Fibroblast of lung (primary cell): ENCODE data around the gene PLCH2. TPM values are rescaled to one million over a fixed set of nuclear protein-coding genes. Genes with fewer than 3 reads are reported as not detected.

Source experiments
- DNase-seq, 2 donors: peaks; one replicate each; pipeline versions ENCODE4 v3.0.0 to v3.0.0-alpha.2; 2010; ENCODE audit warnings: low read depth in 2 of 2
- H2AFZ ChIP-seq: 2 replicates; pipeline ENCODE4 v1.5.1; 2012; ENCODE audit warnings: low read length, control low read depth, inconsistent platforms
- H3K27ac ChIP-seq: 2 replicates; pipeline ENCODE4 v1.5.1; 2011; ENCODE audit warnings: low read length, control low read depth; ENCODE audit not compliant: insufficient read depth
- H3K27me3 ChIP-seq: 2 replicates; pipeline ENCODE4 v1.5.1; 2011; ENCODE audit warnings: mild to moderate bottlenecking, low read length; ENCODE audit not compliant: control insufficient read depth, insufficient read depth
- H3K36me3 ChIP-seq: 2 replicates; pipeline ENCODE4 v1.5.1; 2011; ENCODE audit warnings: low read length; ENCODE audit not compliant: control insufficient read depth, insufficient read depth
- H3K4me1 ChIP-seq: 2 replicates; pipeline ENCODE4 v1.5.1; 2011; ENCODE audit warnings: low read length; ENCODE audit not compliant: control insufficient read depth, insufficient read depth; ENCODE audit errors: extremely low read depth
- H3K4me2 ChIP-seq: 2 replicates; pipeline ENCODE4 v1.5.1; 2011; ENCODE audit warnings: low read length, control low read depth; ENCODE audit not compliant: insufficient read depth; ENCODE audit errors: extremely low read depth
- H3K4me3 ChIP-seq, 4 experiments: fragments of 200-600 bp in 1 of 4; sonication (generic) in 1 of 4; replicated peaks in 1 of 4; 2 replicates each; pipeline ENCODE4 v1.5.1; 2011 to 2016; ENCODE audit warnings: low read length in 4 of 4, low read depth in 3 of 4, mild to moderate bottlenecking in 3 of 4, control low read depth in 2 of 4, inconsistent platforms in 1 of 4, mixed read lengths in 1 of 4; ENCODE audit not compliant: insufficient read depth in 1 of 4; ENCODE audit errors: control extremely low read depth in 1 of 4
- H3K79me2 ChIP-seq: 2 replicates; pipeline ENCODE4 v1.5.1; 2012; ENCODE audit warnings: mild to moderate bottlenecking, low read length, inconsistent platforms; ENCODE audit not compliant: control insufficient read depth, insufficient read depth
- H3K9ac ChIP-seq: 2 replicates; pipeline ENCODE4 v1.5.1; 2011; ENCODE audit warnings: mild to moderate bottlenecking, low read length, control low read depth; ENCODE audit not compliant: insufficient read depth
- H3K9me3 ChIP-seq: 2 replicates; pipeline ENCODE4 v1.5.1; 2012; ENCODE audit warnings: low read depth, low read length; ENCODE audit not compliant: control insufficient read depth, insufficient read depth
- H4K20me1 ChIP-seq: 2 replicates; pipeline ENCODE4 v1.5.1; 2011; ENCODE audit warnings: low read length; ENCODE audit not compliant: control insufficient read depth, insufficient read depth; ENCODE audit errors: extremely low read depth
- CTCF ChIP-seq, 2 donors: IDR thresholded peaks in 1 of 2; conservative IDR thresholded peaks in 1 of 2; 1 replicate in 1 of 2; 2 replicates in 1 of 2; pipeline ENCODE4 v1.5.1; 2011 to 2012; ENCODE audit warnings: low read length in 2 of 2, control low read depth in 1 of 2, inconsistent platforms in 1 of 2, low read depth in 1 of 2, mild to moderate bottlenecking in 1 of 2
- EZH2 ChIP-seq: IDR thresholded peaks from 2 replicates; pipeline ENCODE4 v1.5.1; 2012; ENCODE audit warnings: low read length, control low read depth, mild to moderate bottlenecking; ENCODE audit errors: missing control alignments
- polyA plus RNA-seq, 2 donors: library from polyadenylated mRNA; depleted of rRNA in 1 of 2; stranded (reverse) in 1 of 2; unstranded in 1 of 2; fragments of >200 nt; gene quantifications; 2 replicates each; pipeline ENCODE4 v1.2.1, GENCODE V29; 2011 to 2012; ENCODE audit warnings: missing spikeins in 1 of 2
- total RNA-seq: library from RNA; depleted of rRNA; stranded (reverse); fragments of >200 nt; gene quantifications from 2 replicates; pipeline ENCODE4 v1.2.1, GENCODE V29; 2014

Gene PLCH2
- total and polyA plus RNA-seq, 2 donors (not counting 1 experiment from before 2014, with no cell fraction given) = 0.02 to 0.17 TPM

- Histone ChIP-seq H3K79me2 (no peaks in the 10 kb centered on the region), H3K4me3 (no peak overlapping the region), H3K4me1 (no peaks in the 10 kb centered on the region), H3K4me2 (no peak overlapping the region), H3K27me3 (no peaks in the 10 kb centered on the region), H3K9me3 (no peaks in the 10 kb centered on the region), H3K36me3 (no peaks in the 10 kb centered on the region), H3K9ac (no peak overlapping the region), H4K20me1 (no peaks in the 10 kb centered on the region), H3K27ac (no peak overlapping the region), H2AFZ (no peak overlapping the region)
- TF ChIP-seq CTCF (conservative IDR thresholded peaks at IDR 0.05 in 1 of 2, IDR thresholded peaks at IDR 0.05 in 1 of 2; ENCODE audit: low read depth in 1 of 2, low read length in 2 of 2) (peak; percentile 32 to 39), EZH2 (no peak)
- no peak for DNase-seq
These were observed 46.1 kb upstream of the PLCH2 start for GRCh38 chr1:2429780-2430591.

- H2AFZ ChIP-seq = no peak overlapping the region
- TF ChIP-seq CTCF (conservative IDR thresholded peaks at IDR 0.05 in 1 of 2, IDR thresholded peaks at IDR 0.05 in 1 of 2; ENCODE audit: low read depth in 1 of 2, low read length in 2 of 2) (no peak), EZH2 (no peak)
- DNase-seq = no peak
- no peak overlapping the region for H3K4me3 ChIP-seq
- H3K4me2 ChIP-seq = no peak overlapping the region
- H3K9ac ChIP-seq = no peak overlapping the region
- no peaks in the 10 kb centered on the region for H3K36me3 ChIP-seq
- H3K4me1 ChIP-seq = no peaks in the 10 kb centered on the region
- H3K27me3 ChIP-seq = no peaks in the 10 kb centered on the region
- no peaks in the 10 kb centered on the region for H3K9me3 ChIP-seq
- no peaks in the 10 kb centered on the region for H4K20me1 ChIP-seq
- no peaks in the 10 kb centered on the region for H3K79me2 ChIP-seq
- H3K27ac ChIP-seq = no peak overlapping the region
These were observed 45.5 kb upstream of the PLCH2 start for GRCh38 chr1:2430592-2430973.

GRCh38 chr1:2431103-2431502 is 45.0 kb upstream of the PLCH2 start:
- Histone ChIP-seq H3K9me3 (no peaks in the 10 kb centered on the region), H3K79me2 (no peaks in the 10 kb centered on the region), H3K4me1 (no peaks in the 10 kb centered on the region), H4K20me1 (no peaks in the 10 kb centered on the region), H2AFZ (no peak overlapping the region), H3K9ac (no peak overlapping the region), H3K27me3 (no peaks in the 10 kb centered on the region), H3K4me2 (no peak overlapping the region), H3K36me3 (no peaks in the 10 kb centered on the region), H3K27ac (no peak overlapping the region), H3K4me3 (no peak overlapping the region)
- TF ChIP-seq EZH2 = no peak
- TF ChIP-seq CTCF (conservative IDR thresholded peaks at IDR 0.05 in 1 of 2, IDR thresholded peaks at IDR 0.05 in 1 of 2; ENCODE audit: low read depth in 1 of 2, low read length in 2 of 2) = no peak
- DNase-seq = no peak
